ENCODE results near the gene MORN1.

Gene MORN1

DNA sequence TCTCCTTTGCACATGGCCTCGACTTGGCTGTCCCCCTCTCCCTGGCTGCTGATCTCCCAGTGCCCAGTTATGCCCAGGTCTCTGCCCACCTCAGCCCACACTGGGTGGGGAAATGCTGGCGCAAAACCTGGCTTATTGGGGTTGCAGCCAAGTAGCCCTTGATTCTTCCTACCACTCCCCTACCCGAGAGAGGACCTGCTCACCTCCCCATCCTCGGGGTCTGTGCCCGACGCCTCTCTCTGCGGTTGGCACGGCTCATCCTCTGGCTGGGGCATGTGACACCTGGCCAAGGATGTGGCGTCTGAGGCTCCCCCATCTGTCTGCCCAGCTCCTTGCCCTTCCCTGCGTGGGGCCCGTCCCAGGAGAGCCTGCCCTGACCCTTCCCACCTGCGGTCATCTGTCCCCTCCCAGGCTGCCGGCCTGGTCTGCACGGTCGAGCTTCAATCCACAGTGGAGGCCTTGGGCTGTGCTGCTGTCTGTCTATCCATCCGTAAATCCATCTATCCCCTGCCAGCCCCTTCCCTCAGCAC lies 27.5 kb upstream of the MORN1 start:
- DNase-seq, result no peak

DNA sequence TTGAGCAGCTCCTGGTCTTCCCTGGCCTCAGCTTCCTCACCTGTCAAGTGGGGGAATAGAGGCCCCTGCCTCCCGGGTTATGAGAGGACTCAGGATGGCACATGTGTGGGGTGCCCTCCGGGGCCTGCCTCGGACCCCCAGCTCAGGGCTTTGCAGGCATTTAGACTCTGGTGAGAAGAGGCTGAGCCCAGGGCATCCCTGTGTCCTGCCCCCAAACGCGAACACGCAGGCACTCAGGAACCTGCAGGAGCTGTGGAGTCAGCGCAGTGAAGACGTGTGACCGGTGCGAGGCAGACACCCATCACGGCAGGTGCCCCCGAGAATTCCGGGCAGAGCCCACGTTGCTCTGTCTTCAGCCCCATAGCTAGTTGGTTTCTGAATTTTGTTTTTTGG lies 26.5 kb upstream of the MORN1 start:
- DNase-seq, result no peak

DNA sequence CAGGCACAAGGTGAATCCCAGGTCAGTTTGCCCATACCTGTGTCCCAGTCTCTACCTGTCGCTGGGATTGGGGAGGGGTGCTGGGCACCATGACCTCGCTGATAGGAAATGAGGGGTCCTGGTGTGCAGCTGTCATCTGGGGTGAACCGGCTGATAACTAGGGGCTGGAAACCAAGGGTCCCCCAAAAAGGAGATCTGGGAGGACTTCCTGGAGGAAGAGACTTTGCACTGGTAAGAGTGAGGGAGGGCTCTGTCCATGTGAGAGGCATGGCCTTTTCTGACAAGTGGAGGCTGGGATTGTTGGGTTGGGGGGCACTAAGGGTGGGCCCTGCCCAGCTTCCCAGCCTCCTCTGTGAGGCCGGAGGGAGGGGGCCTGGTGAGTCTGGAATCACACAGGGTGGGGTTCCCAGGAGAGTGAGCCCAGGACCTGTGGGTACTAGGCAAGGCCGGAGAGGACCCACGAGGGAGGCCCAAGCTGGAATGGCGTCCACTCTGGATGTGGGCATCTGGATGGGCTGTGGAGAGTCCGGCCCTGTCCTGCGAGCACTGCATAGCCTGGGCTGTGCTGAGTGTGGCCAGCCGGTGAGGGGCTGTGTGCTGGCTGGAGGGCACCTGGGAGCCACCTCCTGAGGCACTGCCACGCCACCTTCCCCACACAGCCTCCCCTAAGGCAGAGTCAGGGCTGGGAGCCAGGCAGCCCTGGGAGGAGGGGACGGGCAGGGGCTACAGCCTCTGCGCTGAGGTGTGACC lies 25.9 kb upstream of the MORN1 start:
- no peak for DNase-seq

DNA sequence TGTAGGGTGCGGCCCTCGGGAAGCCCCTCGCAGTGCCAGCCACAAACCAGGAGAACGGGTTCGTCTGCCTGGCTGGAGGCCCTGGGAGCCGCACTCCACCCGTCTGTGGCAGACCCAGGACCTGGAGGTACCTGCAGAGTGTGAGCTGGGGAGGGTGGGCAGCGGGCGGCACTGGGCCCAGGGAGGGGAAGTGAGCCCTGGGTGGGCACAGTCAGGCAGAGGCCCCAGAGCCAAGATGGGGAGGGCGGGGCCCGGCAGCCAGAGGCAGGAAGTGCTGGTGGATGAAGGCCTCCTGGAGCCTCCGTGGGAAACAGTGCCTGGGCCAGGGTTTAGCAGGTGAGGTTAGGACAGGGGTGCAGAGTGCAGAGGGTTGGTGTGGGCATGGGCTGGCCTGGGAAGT lies 25.0 kb upstream of the MORN1 start:
- no peak for DNase-seq

DNA sequence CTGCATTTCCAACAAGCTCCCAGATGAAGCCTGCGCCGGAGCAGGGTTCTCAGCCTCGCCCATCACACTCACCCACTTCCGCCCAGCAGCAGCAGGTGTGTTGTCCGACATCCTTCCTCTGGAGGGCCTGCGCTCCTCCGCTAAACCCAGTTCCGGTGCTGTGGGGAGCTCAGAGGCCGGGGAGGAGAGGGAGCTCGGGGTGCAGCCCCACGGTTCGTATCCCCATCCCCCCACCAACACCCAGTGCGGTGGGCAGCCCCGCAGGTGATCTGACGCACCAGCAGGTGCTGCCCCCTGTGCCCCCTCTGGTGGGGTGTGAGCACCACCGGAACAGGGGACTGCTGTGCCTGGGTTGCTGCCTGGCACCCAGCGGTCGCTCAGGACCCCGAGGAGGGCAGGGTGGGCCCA lies 24.5 kb upstream of the MORN1 start:
- DNase-seq, result no peak

DNA sequence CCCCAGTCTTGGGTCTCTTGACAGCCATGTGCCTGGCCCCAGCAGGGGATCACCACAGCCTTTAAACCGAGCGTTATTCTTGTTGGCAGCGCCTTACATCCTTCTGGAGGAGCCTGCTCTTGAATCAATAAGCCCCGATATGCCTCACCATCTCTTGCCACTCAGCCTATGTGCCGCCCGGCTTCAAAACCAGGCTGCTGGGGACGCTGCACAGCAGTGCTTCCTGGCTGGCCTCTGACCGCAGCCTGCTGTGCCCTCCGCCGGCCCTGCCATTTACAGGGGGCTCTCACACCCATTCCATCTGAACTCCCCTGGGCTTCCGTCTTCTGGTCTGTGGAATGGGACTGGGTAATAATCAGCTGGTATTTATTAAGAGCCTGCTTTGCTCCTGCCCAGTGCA lies 24.0 kb upstream of the MORN1 start:
- DNase-seq, result no peak

DNA sequence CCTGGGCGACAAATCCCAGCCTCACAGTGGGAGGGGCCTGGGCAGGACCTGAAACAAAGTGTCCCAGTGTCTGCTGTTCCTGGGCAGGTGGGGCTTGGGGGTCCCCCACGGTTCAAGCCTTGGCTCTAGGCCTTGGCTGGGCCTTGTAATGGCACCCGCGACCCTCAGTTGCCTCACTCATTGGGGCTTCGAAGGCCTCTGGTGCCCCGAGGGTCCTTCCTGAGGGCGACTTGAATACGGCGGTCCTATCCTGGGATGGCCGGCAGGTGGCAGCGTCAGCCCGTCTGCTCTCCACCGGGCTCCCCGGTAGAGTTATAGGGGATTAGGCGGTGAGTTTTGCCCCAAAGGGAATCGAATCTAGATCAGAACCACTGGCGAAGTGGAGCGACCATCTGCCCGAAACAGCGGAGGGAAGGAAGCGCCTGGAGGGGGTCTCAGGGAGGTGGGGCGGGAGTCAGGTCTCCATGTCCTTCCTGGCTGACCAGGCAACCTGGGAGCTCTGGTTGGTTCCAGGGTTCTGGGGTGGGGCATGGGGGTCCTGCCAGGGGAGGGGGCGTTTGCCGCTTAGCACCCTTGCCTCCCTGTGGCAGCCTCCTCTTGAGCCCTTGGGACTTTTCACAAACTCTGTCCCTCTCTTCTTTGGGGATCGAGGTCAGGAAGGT lies 23.1 kb upstream of the MORN1 start:
- no peak for DNase-seq

DNA sequence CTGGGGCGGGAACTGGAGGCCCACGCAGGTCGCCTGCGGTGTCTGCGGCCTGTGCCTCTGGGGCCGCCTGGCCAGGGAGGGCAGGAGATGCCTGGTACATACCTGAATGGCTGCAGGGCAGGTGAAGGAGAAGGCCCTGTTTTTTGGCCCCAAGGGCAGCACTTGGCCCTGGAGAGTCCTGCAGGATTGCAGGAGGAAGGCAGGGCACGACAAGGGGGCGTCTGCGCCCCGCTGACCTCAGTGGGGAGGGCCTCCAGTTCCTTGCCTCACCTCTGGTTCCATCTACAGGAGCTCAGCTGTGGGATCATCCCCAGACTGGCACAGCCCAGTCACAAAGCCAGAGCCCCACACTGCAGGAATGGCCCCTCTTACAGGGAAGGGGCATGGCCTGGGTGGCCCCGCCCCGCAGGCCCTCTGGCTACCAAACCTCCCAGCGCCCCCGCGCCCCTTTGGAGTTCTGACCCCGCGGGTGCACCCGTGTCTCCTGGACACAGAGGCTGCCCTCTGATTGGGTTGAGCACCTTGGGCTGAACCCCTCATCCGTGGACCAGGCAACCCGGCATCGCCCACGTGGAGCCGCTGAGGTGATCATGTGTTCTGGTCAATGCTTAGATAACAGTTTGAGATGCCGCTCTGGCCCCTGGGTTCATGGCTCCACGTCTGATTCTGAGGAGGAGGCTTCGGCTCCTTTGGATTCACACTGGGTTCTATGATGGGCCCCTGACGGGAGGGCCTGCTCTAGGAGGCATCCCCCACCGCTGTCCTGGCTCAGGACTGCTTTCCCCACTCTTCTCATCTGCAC lies 22.3 kb upstream of the MORN1 start:
- DNase-seq, result no peak

DNA sequence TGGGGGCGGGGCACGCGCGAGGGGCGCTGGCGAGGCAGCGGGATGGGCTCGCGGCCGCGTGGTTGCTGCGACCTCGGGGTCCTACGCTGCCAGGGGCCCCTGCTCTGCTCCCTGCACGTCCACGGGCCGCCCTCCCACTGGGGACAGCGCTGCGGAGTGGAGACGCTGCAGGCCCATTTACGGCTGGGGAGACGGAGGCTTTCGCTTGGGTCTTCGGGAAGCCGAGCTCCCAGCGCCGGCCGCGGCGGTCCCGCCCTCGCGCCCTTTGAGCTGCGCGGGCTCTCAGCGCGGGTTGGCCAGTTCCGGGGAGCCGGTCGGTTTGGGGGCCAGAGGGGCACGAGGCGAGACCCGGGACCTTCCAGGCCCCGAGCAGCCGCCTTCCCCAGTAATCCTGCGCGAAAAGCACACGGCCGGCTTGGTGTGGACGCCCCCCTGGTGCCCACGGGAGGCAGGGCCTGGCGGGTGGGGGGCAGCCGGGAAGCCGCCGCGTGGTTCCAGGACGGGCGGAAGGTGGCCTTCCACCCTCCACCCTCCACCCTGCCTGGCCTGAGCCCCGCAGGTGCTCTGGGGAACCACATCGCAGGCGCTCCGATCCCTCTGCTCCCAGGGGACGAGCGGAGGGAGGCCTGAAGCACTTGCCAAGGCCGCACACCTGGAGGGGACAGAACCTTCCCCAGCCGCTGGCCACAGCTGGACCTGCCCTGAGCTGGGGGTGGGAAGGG lies 21.6 kb upstream of the MORN1 start:
- no peak for DNase-seq

DNA sequence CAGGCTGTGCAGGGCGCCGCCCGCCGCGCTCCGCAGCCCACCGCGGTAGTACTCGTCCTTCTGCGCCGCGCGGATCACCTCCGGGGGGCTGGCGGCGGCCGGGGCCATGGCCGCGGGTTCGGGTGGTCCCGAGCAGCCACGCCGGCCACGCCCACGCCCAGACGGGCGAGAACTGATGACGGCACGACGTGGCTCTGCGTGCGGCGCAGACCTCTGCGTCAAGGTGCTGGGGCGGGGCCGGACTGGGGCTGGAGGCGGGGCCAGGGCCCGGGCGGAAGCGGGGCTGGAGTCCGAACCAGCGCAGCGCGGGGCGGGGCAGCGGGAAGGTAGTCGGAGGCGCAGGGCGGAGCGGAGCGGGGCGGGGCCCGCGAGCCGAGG lies 21.0 kb upstream of the MORN1 start, which contains the start of gene PEX10:
PEX10 (minus strand) TSS at position 170 of the 378 bp plus-strand sequence; CDS start at position 108, 62 bp downstream.
- peak; percentile 46 for DNase-seq

DNA sequence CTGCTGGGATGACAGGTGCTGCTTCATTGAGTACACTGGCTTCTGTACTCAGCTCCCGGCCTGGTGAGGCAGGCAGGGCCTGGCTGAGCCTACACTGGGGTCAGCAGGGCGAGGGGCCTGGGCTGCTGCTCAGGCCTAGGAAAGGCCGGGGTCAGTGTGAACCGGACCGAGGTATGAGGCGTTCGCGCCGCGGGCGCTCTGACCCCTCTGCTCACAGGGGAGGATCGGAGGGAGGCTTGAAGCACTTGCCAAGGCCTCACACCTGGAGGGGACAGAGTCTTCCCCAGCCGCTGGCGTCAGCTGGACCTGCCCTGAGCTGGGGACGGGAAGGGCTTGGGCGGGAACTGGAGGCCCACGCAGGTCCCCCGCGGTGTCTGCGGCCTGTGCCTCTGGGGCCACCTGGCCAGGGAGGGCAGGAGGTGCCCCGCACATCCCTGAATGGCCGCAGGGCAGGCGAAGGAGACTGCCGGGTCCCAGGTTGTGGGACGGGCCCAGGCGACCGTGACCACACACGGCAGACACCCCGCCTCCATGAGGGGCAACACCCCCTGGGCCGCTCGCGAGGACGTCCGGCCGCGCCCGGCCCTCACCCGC lies 20.5 kb upstream of the MORN1 start:
- no peak for DNase-seq

DNA sequence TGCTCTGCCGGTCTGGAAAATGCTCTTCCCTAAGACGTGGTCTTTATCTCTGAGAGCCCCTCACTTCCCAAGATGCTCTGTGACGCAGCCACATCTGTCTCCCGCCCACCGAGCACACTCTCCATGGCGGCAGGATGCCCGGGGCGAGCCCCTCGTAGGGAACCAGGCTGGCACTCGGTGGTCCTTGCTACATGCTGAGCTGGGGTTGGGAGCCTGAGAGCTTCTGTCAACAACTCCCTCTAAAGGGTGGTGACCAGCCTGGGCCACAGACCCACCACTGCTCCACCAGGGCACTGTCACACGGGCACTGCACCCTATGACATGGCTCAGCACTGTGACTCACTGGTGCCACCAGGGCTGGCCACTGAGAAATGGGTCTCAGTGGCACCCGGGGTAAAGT lies 18.4 kb upstream of the MORN1 start:
- no peak for DNase-seq

DNA sequence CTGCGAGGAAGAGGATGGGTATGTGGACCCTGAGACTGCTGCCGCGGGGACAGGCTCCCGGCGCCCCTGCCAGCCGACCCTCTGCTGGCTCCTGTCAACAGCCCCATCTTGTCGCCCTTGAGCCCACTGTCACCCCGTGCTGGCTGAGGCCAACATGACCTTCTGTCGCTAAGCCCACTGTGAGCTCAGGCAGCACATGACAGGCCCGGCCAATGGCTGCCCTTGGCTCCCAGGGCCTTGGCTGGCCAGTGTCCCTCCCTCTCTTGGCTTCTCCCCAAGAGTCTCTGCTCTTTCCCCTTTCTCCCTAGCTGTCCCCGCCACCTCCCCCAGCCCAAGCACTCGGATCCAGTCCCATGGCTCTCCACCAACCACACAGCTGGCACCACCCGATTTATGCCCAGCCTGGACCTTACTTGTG lies 17.5 kb upstream of the MORN1 start:
- no peak for DNase-seq

DNA sequence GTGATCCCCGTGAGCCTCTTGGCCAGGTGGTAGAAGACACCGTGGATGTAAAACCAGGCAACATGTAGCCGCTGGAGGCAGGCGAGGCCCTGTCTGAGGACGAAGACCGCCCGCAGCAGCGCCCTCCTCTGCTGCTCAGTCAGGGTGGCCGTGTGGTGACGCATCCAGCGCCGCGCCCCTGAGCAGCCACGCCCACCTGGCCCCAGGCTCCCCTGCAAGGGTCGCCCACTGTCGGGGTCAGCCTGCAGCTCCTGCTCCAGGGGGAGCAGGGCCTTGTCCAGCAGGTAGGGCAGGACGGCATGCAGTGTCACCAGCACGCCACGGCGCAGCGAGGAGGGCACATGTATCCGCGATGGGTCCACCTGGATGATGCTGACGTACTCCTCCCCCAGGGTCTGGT lies 17.1 kb upstream of the MORN1 start:
- DNase-seq, result no peak

DNA sequence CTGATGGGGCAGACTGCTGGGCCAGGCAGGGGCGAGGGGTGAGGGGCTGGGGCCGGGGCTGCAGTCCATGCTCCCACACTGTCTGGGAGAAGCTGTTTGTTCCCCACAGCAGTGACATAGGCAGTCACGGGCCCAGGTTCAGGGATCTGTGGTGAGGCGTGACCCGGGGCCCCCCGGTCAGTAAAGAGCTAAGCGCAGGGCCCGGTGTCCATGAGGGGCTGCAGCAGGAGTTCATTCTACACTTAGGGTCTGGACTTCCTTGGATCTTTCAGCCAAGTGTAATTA lies 16.6 kb upstream of the MORN1 start:
- no peak for DNase-seq

DNA sequence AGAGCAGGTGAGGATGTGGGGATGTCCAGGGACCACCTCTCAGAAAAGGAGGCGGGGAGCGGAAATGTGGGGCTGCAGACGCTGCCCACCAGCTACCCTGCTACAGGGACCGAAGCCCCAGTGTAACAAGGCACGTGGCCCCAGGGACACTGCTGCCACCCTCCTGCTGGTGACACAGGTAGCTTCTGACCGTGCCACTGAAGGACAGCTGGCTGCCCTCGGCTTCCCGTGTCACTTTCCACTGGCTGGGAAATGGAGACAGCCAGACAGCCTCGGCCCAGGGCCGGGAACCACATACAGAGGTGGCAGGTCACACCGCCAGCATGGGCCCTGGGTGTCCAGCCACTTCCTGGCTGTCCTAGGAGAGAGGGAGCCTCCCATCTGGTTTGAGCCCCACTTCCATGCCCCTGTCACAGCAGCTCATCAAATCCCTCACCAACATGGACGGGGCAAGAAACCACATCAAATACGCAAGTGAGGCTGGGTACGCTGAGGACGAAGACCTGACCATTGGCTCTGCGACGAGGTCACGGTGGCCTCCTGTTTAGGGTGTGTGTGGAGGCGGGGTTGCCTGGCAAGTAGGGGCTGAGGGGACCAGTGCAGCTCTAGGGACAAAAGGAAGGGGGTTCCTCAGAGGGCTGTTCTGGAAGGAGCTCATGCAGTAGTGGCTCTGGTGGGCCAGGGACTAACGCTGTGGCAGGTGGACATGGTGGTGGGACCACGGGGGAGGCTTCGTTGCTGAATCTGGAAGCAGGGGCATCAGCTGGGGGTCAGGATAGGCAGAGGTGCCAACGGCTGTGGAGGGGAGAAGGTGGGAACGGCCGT lies 16.0 kb upstream of the MORN1 start:
- DNase-seq, result no peak

DNA sequence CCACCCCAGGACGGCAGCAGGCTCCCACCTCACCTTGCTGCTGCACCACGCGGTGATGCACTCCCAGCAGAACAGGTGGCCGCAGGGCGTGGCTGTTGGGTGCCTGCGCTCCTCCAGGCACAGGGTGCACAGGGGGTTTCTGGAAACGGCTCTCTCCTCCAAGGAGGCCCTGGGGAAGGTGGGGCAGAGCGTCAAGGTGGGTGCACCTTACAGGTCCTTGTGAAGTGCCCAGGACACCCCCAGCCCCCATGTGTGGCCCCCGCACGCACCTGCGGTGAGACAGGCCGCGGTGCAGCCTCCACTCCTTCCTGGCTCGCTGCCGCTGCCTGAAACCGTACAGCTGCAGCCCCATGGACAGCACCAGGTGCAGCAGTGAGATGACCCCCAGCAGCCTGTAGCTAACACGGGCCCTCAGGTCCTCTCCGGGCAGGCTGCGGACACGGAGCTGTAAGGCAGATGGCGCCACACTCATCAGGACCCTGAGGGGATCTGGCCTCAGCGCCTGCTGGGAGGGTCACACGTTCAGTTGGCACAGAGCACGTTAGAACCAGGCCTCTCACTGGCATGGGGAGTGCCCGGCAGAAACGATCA lies 15.2 kb upstream of the MORN1 start:
- DNase-seq, result no peak

DNA sequence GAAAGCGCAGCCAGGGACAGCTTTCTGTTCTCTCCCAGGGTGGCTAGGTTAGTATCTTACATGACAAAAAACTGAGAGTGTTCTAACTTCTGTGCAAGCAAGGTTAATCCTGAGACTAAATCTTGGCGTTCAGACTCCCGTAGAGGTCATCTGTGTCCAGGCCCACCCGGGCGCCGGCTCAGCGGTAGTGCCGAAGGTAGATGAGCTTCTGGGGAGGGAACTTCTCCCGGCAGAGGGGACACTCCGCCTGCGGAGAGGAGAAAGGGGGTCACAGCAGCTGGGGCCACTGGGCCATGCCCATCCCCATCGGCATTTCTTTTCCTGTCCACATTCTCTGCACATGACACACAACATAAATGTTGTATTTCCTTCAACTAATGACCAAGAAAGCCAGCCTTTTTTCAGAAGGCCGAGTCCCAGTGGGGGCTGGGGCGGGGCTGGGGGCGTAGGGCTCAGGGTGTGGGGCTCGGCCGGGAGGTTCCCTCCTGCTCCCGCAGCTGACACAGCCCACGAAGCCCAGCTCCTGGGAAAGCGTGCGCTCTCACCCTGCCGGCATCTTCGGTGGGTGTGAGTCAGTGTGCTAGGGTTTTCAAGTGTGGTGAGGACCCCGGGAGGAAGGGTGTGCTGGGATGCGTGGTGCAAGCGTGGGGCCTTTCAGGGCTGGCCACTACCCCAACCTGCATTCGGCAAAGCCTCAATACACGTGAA lies 14.4 kb upstream of the MORN1 start:
- no peak for DNase-seq

DNA sequence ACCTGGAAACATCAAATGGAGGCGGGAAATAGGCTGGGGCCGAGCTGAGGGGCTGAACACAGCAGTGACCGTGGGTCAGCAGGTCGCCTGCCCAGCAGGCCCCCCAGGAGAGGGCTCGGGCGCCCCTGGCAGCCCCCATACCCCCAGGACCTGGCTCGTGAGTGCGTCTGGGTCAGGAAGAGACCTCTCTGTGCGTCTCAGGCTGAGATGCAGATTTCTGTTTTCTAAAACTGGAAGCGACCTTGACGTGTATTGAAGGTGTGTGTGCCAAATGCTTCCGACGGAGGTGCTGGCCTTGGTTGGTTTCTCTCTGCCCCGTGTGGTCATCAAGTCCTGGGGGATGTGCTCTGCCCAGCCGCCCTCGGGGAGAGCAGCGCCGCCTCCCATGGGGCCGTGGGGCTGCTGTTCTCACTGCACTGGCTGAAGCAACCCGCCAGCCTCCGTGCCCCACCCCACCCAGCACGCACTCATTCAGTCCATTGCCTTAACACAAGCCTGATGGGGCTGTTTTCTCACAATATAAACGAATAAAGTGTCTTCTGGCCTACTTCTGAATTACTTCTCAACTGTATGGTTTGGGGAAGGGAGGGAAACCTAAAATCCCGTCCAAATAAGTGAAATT lies 13.6 kb upstream of the MORN1 start:
- DNase-seq, result no peak

DNA sequence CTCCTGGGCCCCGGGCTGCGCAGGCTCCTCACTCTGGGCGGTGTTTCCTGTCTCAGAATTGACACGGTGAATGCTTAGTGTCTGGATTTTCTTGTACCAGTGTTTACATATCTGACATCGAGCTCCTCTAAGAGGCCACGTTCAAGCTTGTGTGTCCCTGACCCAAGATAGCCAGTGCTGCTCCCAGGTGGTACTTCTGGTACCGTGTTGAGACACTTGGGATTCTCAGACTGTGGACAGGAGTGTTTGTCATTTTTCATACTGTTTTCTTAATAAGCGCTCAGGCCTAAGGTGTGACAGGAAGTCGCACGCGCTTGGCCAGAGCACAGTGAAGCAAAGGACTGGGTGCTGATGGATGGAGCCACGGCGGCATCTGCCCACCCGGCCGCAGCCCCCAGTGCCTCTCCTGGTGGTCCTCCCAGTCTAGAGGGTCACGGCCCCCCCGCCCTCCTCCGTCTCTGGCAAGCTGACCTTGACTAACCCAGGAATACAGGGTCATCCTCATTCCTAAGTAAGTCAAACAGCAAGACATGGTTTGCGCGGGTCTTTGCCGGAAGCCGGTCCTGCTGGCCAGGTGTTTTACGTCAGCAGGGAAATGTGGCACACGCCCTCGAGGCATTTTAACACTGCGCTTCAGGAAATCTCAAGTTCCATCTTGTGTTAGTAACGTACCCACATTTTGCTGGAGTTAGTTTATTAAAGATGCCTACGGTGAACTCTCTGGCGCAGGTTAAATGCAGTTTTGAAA lies 13.0 kb upstream of the MORN1 start:
- no peak for DNase-seq
